Mesothelial cell of epicardium (in vitro differentiated cells): ENCODE measurements around the gene LBHD2. TPM values are rescaled to one million over a fixed set of nuclear protein-coding genes. Genes with fewer than 3 reads are reported as not detected.

Source experiments
- DNase-seq, 2 experiments: peaks; one replicate each; pipeline ENCODE4 v3.0.0; 2021; ENCODE audit warnings: low spot score in 2 of 2; ENCODE audit not compliant: unreplicated experiment in 2 of 2
- H3K27ac Mint-ChIP-seq: 2 replicates; pipeline ENCODE4 v1.8.0; 2021; ENCODE audit warnings: mixed read lengths
- H3K27me3 Mint-ChIP-seq: 2 replicates; pipeline ENCODE4 v1.8.0; 2021; ENCODE audit warnings: low read depth, mixed read lengths
- H3K36me3 Mint-ChIP-seq: 2 replicates; pipeline ENCODE4 v1.8.0; 2021; ENCODE audit warnings: mixed read lengths
- H3K4me1 Mint-ChIP-seq: 2 replicates; pipeline ENCODE4 v1.8.0; 2021; ENCODE audit warnings: mixed read lengths
- H3K4me3 Mint-ChIP-seq: 2 replicates; pipeline ENCODE4 v1.8.0; 2021; ENCODE audit warnings: mild to moderate bottlenecking, moderate library complexity, mixed read lengths
- H3K9me3 Mint-ChIP-seq: 2 replicates; pipeline ENCODE4 v1.8.0; 2021; ENCODE audit warnings: mixed read lengths
- total RNA-seq: library from RNA; stranded (reverse); gene quantifications from 3 replicates; pipeline ENCODE4 v1.2.1, GENCODE V29; 2021
- TF ChIP-seq, protein P1 (sequence below): fragments of 200-600 bp; sonication (generic); IDR thresholded peaks from one replicate; pipeline ENCODE4 v1.5.0; 2021; ENCODE audit warnings: antibody characterized with exemption; ENCODE audit not compliant: unreplicated experiment

Gene LBHD2
- total RNA-seq, 1 donor from 2014 or later, result not detected

DNA sequence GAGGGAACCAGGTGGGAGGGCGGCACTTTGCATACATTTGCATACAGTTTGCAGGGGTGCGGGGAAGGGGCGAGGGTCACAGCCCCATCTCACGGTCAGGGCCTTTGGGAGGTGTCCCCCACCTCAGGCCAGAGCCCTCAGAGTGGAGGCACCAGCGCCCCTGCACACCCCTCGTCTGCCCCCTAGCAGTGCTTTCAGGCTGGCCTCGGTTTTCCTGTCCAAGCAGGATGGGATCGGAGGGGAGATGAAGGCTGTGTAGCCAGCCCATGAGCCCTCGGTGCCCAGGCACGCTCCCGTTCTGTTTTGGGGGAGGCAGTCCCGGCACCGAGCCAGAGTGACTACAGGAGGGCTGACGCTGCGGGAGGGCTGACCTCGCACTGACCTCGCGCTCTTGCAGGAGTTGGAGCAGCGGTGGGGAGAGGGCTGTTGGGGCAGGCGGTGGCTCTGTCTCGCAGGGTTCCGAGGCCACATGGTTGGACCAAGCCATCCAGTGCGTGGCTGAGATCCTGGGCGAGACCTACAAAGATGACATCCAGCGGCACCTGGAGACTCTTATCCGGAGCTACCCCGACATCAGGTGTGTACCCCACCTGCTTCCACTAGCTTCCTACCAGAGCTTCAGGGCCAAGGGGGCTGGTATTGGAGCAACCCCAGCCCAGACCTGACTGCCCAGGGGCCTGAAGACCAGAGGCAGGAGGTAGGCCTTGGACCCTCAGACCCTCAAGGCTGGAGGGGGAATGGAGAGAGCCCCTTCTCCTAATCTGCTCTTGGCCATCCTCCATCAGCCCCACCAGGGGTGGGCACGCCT is 24.1 kb downstream of the LBHD2 start:
- DNase-seq, result no peak
- Mint-ChIP-seq H3K36me3 (no peaks in the 10 kb centered on the region), H3K27me3 (peaks cover 16% of the 10 kb centered on the region), H3K9me3 (no peaks in the 10 kb centered on the region), H3K4me1 (peaks cover 34% of the 10 kb centered on the region), H3K4me3 (no peak overlapping the region), H3K27ac (peak overlapping the region; percentile 30)
- TF ChIP-seq, protein P1, sequence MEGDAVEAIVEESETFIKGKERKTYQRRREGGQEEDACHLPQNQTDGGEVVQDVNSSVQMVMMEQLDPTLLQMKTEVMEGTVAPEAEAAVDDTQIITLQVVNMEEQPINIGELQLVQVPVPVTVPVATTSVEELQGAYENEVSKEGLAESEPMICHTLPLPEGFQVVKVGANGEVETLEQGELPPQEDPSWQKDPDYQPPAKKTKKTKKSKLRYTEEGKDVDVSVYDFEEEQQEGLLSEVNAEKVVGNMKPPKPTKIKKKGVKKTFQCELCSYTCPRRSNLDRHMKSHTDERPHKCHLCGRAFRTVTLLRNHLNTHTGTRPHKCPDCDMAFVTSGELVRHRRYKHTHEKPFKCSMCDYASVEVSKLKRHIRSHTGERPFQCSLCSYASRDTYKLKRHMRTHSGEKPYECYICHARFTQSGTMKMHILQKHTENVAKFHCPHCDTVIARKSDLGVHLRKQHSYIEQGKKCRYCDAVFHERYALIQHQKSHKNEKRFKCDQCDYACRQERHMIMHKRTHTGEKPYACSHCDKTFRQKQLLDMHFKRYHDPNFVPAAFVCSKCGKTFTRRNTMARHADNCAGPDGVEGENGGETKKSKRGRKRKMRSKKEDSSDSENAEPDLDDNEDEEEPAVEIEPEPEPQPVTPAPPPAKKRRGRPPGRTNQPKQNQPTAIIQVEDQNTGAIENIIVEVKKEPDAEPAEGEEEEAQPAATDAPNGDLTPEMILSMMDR, result no peak

DNA sequence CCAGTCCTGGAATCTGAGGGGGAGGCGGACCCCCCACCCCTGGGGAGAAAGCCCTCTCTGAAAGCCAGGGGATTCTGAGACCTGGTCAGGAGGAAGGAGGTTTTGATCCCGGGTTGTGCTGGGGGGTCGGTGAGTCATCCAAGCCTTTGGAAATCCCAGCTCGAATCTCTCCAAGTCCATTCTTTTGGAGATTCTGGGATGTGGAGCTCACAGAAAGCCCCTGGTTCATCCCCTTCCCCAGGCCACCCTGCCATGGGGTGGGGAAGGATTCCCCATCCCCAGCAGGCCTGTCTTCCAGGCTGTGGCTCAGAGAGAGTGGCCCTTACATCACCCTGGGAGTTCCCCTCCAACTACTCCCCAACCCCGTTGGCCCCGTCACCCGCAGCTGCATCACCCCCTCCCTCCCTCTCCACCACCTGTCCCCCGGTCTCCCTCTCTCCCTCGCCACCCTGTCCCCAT is 24.8 kb downstream of the LBHD2 start:
- H3K9me3 Mint-ChIP-seq, result no peaks in the 10 kb centered on the region

DNA sequence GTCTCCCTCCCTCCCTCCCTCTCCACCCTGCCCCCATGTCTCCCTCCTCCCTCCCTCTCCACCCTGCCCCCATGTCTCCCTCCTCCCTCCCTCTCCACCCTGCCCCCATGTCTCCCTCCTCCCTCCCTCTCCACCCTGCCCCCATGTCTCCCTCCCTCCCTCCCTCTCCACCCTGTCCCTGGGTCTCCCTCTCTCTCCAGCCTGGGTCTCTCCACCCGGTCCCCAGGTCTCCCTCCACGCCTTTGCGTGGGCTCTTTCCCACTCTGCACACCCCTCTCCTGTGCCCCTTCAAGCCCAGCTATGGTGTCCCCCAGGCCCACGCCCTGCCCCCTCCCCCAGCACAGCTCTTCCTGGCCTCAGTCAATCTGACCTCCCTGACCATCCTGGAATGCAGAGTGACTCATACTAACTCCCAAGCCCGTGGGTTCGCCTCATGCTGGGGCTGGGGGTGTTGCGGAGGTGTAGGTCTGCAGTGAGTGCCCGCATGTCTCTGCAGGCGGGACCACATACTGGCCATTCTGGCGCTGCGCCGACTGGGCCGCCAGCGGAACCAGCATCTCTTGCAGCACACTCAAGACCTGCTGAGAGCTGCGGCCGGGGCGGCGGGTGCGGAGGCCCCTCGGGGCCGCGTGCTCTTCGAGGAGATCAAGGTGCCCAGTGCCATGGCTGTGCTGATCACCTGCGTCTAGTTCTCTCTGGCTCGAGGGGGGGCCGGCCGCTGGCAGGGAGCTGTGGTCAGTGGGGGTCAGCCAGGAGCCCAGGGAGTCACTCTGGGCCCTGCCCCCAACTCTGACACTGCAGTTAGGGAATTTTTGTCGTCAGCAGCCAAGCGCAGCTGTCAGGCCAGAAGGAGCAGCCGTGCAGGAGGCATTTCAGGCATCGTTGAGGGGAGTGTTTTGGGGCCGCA is 25.8 kb downstream of the LBHD2 start:
- H3K4me3 Mint-ChIP-seq, result no peak overlapping the region
- peaks cover 6% of the 10 kb centered on the region for H3K27me3 Mint-ChIP-seq
- DNase-seq, result no peak
- H3K27ac Mint-ChIP-seq, result no peak overlapping the region
- peaks cover 30% of the 10 kb centered on the region for H3K4me1 Mint-ChIP-seq
- H3K36me3 Mint-ChIP-seq, result no peaks in the 10 kb centered on the region
- TF ChIP-seq, protein P1, result no peak
- H3K9me3 Mint-ChIP-seq, result no peaks in the 10 kb centered on the region

More for the DNA sequence above, 24.8 kb downstream of the LBHD2 start:
- TF ChIP-seq, protein P1, result no peak
- Mint-ChIP-seq H3K27ac (peak overlapping the region; percentile 30), H3K4me3 (no peak overlapping the region), H3K4me1 (peaks cover 31% of the 10 kb centered on the region), H3K27me3 (peaks cover 12% of the 10 kb centered on the region), H3K36me3 (no peaks in the 10 kb centered on the region)
- DNase-seq, result no peak

DNA sequence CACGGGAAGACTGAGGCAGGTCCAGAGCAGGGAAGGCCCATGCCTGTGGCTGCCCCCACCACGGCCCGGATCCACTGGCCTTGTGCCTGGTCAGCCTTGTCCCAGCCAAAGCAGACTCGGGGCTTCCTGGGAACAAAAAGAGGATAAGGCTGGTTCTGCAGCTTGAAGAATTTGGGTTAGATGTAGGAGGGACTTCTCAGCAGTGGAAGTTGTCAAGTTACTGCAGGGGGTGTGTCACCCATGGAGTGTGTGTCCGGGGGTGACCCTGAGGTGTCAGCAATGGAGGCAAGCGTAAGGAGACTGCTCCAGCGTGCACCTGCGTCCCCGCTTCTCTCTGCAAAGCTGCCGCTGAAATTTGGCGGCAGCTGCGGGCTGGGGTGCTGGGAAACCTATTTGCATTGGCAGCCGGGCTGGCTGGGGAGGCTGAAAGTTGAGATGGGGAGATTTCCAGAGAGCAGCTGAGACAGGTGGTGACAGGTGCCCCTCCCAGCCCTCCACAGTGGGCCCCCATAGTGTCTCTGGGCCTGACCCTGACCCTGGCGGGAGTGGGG is 26.7 kb downstream of the LBHD2 start:
- H3K4me3 Mint-ChIP-seq, result no peak overlapping the region
- no peaks in the 10 kb centered on the region for H3K36me3 Mint-ChIP-seq
- peak overlapping the region; percentile 77 for H3K27ac Mint-ChIP-seq
- TF ChIP-seq, protein P1, result no peak
- H3K4me1 Mint-ChIP-seq, result peaks cover 25% of the 10 kb centered on the region
- no peak for DNase-seq
- peaks cover 2% of the 10 kb centered on the region for H3K27me3 Mint-ChIP-seq
- no peaks in the 10 kb centered on the region for H3K9me3 Mint-ChIP-seq

DNA sequence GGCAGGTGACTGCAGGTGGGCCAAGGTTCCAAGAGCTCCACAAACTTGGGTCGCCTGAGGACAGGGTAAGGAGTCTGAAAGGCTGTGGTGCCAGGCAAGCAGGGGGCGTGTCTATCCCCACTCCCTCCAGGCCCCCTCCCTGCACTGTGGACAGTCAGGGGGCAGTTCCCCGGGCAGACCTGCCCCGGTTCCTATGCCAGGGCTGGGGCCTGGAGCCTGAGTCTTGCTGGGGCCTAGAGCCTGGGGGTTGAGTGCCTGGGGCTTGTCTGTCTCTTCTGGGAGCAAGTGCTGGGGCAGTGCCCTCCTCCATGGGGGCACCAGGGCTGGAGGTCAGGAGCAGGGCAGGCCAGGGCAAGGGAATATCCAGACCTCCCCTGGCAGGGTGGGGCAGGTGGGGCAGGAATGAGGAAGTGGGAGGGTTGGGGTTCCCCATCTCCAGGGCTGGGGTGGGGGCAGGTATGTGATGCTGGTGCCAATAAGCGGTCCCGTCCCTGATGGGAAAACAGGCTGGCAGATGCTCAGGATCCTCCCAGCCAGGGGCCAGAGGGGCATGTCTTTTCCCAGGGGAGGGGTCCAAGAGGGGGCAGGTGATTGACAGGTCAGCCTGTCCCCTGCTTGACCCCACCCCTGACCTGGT is 27.3 kb downstream of the LBHD2 start:
- no peak for DNase-seq
- Mint-ChIP-seq H3K27ac (no peak overlapping the region), H3K27me3 (peaks cover 2% of the 10 kb centered on the region), H3K4me1 (peaks cover 25% of the 10 kb centered on the region), H3K36me3 (no peaks in the 10 kb centered on the region), H3K9me3 (no peaks in the 10 kb centered on the region), H3K4me3 (no peak overlapping the region)
- TF ChIP-seq, protein P1, result no peak
